K562 (cell line): ENCODE data around the gene BUB3. TPM values are rescaled to one million over a fixed set of nuclear protein-coding genes. Genes with fewer than 3 reads are reported as not detected.

ENCODE experiments used
- ARID1B ChIP-seq: fragments of 450-650 bp; IDR thresholded peaks from 2 replicates; pipeline ENCODE4 v1.6.1; 2016; ENCODE audit warnings: antibody characterized with exemption, mild to moderate bottlenecking, inconsistent platforms
- ATF1 ChIP-seq, 2 experiments: fragments of 450-650 bp in 1 of 2; IDR thresholded peaks; 2 replicates each; pipeline ENCODE4 v1.6.1; 2016; ENCODE audit warnings: missing compliant biosample characterization in 1 of 2, missing genetic modification characterization in 1 of 2
- ESRRB ChIP-seq: fragments of 250-450 bp; sonication (Bioruptor Pico); IDR thresholded peaks from 2 replicates; pipeline ENCODE4 v1.5.0; 2020; ENCODE audit warnings: mild to moderate bottlenecking, moderate library complexity, borderline replicate concordance
- IFI16 ChIP-seq: fragments of 250-450 bp; sonication (Bioruptor Pico); IDR thresholded peaks from 2 replicates; pipeline ENCODE4 v2.1.2; 2022; ENCODE audit warnings: mild to moderate bottlenecking, inconsistent platforms
- MAFG ChIP-seq: fragments of 450-650 bp; conservative IDR thresholded peaks from 2 replicates; pipeline ENCODE4 v1.6.1; 2016; ENCODE audit warnings: missing genetic modification characterization, missing compliant biosample characterization
- MCM3 ChIP-seq: fragments of 450-650 bp; IDR thresholded peaks from 2 replicates; pipeline ENCODE4 v1.6.1; 2016
- NFIC ChIP-seq: fragments of 450-650 bp; IDR thresholded peaks from 2 replicates; pipeline ENCODE4 v1.6.1; 2017; ENCODE audit warnings: mild to moderate bottlenecking, inconsistent platforms
- NFXL1 ChIP-seq: fragments of 450-650 bp; formaldehyde crosslinking; IDR thresholded peaks from 2 replicates; pipeline ENCODE4 v1.4.0; 2021; ENCODE audit warnings: mild to moderate bottlenecking
- NFYB ChIP-seq: IDR thresholded peaks from 2 replicates; pipeline ENCODE4 v1.6.1; 2011; ENCODE audit warnings: mild to moderate bottlenecking, moderate library complexity; ENCODE audit not compliant: insufficient read length; ENCODE audit errors: extremely low read depth
- NUFIP1 ChIP-seq: fragments of 450-650 bp; IDR thresholded peaks from 2 replicates; pipeline ENCODE4 v1.6.1; 2018; ENCODE audit not compliant: partially characterized antibody
- SRSF3 ChIP-seq: fragments of 200-400 bp; formaldehyde crosslinking; IDR thresholded peaks from 2 replicates; pipeline ENCODE4 v1.6.1; 2016; ENCODE audit warnings: mild to moderate bottlenecking, low read length, moderate library complexity; ENCODE audit not compliant: insufficient read depth
- TBP ChIP-seq: optimal IDR thresholded peaks from 2 replicates; pipeline ENCODE3; 2011; ENCODE audit warnings: low read depth, low read length, improper control_type of control experiment
- TEAD2 ChIP-seq: fragments of 450-650 bp; IDR thresholded peaks from 2 replicates; pipeline ENCODE4 v1.6.1; 2016; ENCODE audit warnings: missing genetic modification characterization, control low read depth, missing compliant biosample characterization
- ZKSCAN8 ChIP-seq: fragments of 200-800 bp; sonication (Bioruptor generic); IDR thresholded peaks from 2 replicates; pipeline ENCODE4 v1.6.1; 2016; ENCODE audit warnings: missing genetic modification characterization, missing compliant biosample characterization
- ZNF239 ChIP-seq: fragments of 250-450 bp; sonication (Bioruptor Pico); IDR thresholded peaks from 2 replicates; pipeline ENCODE4 v1.4.0; 2020; ENCODE audit warnings: mild to moderate bottlenecking
- ZNF699 ChIP-seq: fragments of 250-450 bp; sonication (Bioruptor Pico); IDR thresholded peaks from 2 replicates; pipeline ENCODE4 v1.8.0; 2021; ENCODE audit warnings: mild to moderate bottlenecking, moderate library complexity; ENCODE audit not compliant: insufficient replicate concordance
- ZNF717 ChIP-seq: fragments of 250-450 bp; sonication (Bioruptor Pico); IDR thresholded peaks from 2 replicates; pipeline ENCODE4 v1.5.0; 2021
- polyA plus RNA-seq, 8 experiments: library from polyadenylated mRNA; depleted of rRNA in 4 of 8; stranded (reverse) in 5 of 8; unstranded in 3 of 8; fragments of >200 nt; fragmentation: Nextera tagmentation in 2 of 8; fragmentation: Illumina TruSeq in 1 of 8; extraction: Ambion mirVana in 2 of 8; extraction: Trizol in 1 of 8; gene quantifications; 2 replicates each; pipeline versions ENCODE4 v1.2.1 to v1.2.3, GENCODE V29; 2011 to 2014; ENCODE audit warnings: inconsistent platforms in 1 of 8, missing spikeins in 1 of 8
- total RNA-seq, 7 experiments: library from RNA; depleted of rRNA in 6 of 7; stranded (reverse); fragments of >200 nt in 6 of 7; fragmentation: Illumina TruSeq in 2 of 7; extraction: Trizol in 2 of 7; gene quantifications; 2 replicates each; pipeline versions ENCODE4 v1.2.1 to v1.2.3, GENCODE V29; 2011 to 2021; ENCODE audit warnings: low replicate concordance in 1 of 7
- TF ChIP-seq, protein P1 (sequence below): fragments of 450-650 bp; IDR thresholded peaks from 2 replicates; pipeline ENCODE4 v1.6.1; 2018; ENCODE audit warnings: mild to moderate bottlenecking, low read depth; ENCODE audit not compliant: partially characterized antibody
- TF ChIP-seq, protein P2 (sequence below): fragments of 450-650 bp; IDR thresholded peaks from 2 replicates; pipeline ENCODE4 v1.6.1; 2016; ENCODE audit warnings: borderline replicate concordance
- TF ChIP-seq, protein P3 (sequence below): fragments of 250-450 bp; sonication (Bioruptor Pico); IDR thresholded peaks from 2 replicates; pipeline ENCODE4 v1.5.0; 2020; ENCODE audit warnings: mild to moderate bottlenecking
- TF ChIP-seq, protein P4 (sequence below): fragments of 250-450 bp; sonication (Bioruptor Pico); IDR thresholded peaks from 2 replicates; pipeline ENCODE4 v1.4.0; 2020
- TF ChIP-seq, protein P5 (sequence below), 2 experiments: fragments of 450-650 bp; conservative IDR thresholded peaks; 2 replicates each; pipeline ENCODE4 v1.6.1; 2017; ENCODE audit warnings: mild to moderate bottlenecking in 2 of 2, moderate library complexity in 2 of 2

The BUB3 gene
- total and polyA plus RNA-seq, 9 of the 15 experiments (the other 6 are each of a cell fraction or from before 2014, with no cell fraction given), result 167 to 761 (median 225) TPM

DNA sequence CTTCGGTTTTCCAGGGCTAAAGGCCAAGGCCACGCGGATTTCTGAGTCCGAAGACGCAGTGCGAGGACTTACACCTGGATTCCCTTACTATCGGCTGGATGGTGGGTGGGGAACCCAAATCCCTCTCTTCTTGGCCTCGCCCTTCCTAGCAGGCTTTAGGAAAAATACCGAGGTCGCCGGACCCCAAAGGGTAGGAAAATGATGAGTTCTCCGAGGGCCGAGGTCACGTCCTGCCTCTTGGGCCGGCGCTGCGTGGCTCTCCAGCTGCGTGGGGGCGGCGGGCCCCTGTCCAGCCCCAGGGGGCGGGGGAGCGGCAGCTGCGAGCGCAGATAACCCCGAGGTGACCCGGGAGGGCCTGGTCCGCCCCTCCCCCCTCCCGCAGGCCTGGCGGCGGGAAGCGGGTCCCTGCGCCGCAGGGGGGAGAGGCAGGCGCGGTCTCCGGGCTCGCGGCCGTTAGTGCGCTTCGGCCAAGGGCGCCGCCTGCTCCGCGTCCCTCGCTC lies 19.2 kb upstream of the BUB3 start (continued):
- TF ChIP-seq ATF1 (CRISPR knock-in tag; IDR thresholded peaks at IDR 0.05) (no peak), ATF1 (tag; IDR thresholded peaks at IDR 0.05) (peak; percentile 72), IFI16 (CRISPR knock-in tag) (no peak), ZNF699 (CRISPR knock-in tag) (no peak), ESRRB (CRISPR knock-in tag) (no peak), MCM3 (no peak), ARID1B (peak; percentile 95), TEAD2 (tag) (no peak), SRSF3 (no peak), ZKSCAN8 (no peak), NFYB (no peak), ZNF239 (CRISPR knock-in tag) (no peak), NUFIP1 (no peak), NFIC (peak; percentile 94), NFXL1 (CRISPR knock-in tag) (no peak), MAFG (tag) (no peak), TBP (peak; percentile 71), ZNF717 (CRISPR knock-in tag) (no peak)
- TF ChIP-seq, protein P1, sequence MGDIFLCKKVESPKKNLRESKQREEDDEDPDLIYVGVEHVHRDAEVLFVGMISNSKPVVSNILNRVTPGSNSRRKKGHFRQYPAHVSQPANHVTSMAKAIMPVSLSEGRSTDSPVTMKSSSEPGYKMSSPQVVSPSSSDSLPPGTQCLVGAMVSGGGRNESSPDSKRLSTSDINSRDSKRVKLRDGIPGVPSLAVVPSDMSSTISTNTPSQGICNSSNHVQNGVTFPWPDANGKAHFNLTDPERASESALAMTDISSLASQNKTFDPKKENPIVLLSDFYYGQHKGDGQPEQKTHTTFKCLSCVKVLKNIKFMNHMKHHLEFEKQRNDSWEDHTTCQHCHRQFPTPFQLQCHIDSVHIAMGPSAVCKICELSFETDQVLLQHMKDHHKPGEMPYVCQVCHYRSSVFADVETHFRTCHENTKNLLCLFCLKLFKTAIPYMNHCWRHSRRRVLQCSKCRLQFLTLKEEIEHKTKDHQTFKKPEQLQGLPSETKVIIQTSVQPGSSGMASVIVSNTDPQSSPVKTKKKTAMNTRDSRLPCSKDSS, result no peak
- TF ChIP-seq, protein P2, sequence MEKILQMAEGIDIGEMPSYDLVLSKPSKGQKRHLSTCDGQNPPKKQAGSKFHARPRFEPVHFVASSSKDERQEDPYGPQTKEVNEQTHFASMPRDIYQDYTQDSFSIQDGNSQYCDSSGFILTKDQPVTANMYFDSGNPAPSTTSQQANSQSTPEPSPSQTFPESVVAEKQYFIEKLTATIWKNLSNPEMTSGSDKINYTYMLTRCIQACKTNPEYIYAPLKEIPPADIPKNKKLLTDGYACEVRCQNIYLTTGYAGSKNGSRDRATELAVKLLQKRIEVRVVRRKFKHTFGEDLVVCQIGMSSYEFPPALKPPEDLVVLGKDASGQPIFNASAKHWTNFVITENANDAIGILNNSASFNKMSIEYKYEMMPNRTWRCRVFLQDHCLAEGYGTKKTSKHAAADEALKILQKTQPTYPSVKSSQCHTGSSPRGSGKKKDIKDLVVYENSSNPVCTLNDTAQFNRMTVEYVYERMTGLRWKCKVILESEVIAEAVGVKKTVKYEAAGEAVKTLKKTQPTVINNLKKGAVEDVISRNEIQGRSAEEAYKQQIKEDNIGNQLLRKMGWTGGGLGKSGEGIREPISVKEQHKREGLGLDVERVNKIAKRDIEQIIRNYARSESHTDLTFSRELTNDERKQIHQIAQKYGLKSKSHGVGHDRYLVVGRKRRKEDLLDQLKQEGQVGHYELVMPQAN, result no peak
- TF ChIP-seq, protein P3, sequence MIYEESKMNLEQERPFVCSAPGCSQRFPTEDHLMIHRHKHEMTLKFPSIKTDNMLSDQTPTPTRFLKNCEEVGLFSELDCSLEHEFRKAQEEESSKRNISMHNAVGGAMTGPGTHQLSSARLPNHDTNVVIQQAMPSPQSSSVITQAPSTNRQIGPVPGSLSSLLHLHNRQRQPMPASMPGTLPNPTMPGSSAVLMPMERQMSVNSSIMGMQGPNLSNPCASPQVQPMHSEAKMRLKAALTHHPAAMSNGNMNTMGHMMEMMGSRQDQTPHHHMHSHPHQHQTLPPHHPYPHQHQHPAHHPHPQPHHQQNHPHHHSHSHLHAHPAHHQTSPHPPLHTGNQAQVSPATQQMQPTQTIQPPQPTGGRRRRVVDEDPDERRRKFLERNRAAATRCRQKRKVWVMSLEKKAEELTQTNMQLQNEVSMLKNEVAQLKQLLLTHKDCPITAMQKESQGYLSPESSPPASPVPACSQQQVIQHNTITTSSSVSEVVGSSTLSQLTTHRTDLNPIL (CRISPR knock-in tag), result no peak
- TF ChIP-seq, protein P4, sequence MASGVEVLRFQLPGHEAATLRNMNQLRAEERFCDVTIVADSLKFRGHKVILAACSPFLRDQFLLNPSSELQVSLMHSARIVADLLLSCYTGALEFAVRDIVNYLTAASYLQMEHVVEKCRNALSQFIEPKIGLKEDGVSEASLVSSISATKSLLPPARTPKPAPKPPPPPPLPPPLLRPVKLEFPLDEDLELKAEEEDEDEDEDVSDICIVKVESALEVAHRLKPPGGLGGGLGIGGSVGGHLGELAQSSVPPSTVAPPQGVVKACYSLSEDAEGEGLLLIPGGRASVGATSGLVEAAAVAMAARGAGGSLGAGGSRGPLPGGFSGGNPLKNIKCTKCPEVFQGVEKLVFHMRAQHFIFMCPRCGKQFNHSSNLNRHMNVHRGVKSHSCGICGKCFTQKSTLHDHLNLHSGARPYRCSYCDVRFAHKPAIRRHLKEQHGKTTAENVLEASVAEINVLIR (CRISPR knock-in tag), result 0 out of 2 replicates have a peak, but pooled peaks have one; percentile 15
- TF ChIP-seq, protein P5, sequence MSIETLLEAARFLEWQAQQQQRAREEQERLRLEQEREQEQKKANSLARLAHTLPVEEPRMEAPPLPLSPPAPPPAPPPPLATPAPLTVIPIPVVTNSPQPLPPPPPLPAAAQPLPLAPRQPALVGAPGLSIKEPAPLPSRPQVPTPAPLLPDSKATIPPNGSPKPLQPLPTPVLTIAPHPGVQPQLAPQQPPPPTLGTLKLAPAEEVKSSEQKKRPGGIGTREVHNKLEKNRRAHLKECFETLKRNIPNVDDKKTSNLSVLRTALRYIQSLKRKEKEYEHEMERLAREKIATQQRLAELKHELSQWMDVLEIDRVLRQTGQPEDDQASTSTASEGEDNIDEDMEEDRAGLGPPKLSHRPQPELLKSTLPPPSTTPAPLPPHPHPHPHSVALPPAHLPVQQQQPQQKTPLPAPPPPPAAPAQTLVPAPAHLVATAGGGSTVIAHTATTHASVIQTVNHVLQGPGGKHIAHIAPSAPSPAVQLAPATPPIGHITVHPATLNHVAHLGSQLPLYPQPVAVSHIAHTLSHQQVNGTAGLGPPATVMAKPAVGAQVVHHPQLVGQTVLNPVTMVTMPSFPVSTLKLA (conservative IDR thresholded peaks at IDR 0.05), result peak; percentile 13 to 71; a peak in 2 of 4 replicates
